Measurements from ENCODE around the gene RPTOR.
"Not testable (repeated sequence)": the region's sequence is repeated elsewhere in the genome, so short reads cannot be mapped to it uniquely, and the experiment has no call there.

DNA sequence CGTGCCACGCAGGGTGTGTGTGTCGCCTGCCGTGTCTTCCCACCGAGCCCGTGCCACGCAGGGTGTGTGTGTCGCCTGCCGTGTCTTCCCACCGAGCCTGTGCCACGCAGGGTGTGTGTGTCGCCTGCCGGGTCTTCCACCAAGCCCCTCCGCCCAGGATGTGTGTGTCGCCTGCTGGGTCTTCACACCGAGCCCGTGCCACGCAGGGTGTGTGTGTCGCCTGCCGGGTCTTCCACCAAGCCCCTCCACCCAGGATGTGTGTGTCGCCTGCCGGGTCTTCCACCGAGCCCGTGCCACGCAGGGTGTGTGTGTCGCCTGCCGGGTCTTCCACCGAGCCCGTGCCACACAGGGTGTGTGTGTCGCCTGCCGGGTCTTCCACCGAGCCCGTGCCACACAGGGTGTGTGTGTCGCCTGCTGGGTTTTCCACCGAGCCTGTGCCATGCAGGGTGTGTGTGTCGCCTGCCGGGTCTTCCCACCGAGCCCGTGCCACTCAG is 331.9 kb downstream of the RPTOR start:
- not testable (repeated sequence) for TF ChIP-seq ZFP30 (CRISPR knock-in tag; IDR thresholded peaks at IDR 0.05); PATZ1 (CRISPR knock-in tag; IDR thresholded peaks at IDR 0.05; ENCODE audit: borderline replicate concordance); PPARA (CRISPR knock-in tag; IDR thresholded peaks at IDR 0.05; ENCODE audit: borderline replicate concordance)

All from SK-N-SH treated with all-trans-retinoic acid at 6 μM for 48 hours (cell line).